GM21381 (cell line): Measurements from ENCODE around the gene SUGCT.
"Not testable (repeated sequence)": the region's sequence is repeated elsewhere in the genome, so short reads cannot be mapped to it uniquely, and the experiment has no call there.

Source experiments
- ATAC-seq: cut with Tn5 transposase; IDR thresholded peaks from one replicate; pipeline ENCODE4 v1.9.1; 2021; ENCODE audit warnings: mild to moderate bottlenecking, moderate library complexity; ENCODE audit not compliant: unreplicated experiment

The SUGCT gene

DNA sequence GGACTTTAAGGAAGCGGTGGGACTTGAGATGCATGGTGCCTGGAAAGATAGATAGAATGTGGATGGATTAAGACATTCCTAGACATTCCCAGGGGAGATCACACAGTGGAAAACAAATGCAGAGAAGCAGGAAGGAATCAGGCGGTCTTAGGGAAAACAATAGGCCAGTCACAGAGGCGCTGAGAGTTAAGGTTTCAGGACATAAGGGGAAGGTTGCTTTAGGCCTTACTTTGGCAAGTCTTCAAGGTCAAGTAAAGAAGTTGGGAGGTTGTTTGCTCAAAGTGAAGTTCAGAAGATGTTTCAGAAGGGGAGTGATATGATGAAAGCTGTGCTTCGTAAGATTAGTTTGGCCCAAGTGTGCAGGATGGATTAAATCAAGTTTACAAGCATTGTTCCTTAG lies 109.4 kb downstream of the SUGCT start:
- no peak for ATAC-seq

DNA sequence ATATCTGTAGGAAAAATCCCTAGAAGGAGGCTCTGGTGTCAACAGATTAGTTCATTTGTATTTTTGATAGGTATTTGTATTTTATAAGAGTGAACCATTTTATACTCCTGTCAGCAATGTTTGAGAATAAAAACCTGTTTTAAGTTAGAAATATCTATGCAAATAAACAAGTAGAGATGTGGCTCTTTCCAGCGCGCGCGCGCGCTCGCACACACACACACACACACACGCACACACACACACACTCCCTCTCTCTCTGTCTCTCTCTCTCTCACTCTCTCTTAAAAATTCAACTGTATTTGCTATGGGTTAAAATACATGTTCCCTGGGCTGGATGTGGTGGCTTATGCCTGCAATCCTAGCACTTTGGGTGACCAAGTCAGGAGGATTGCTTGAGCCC lies 113.9 kb downstream of the SUGCT start:
- ATAC-seq = no peak

DNA sequence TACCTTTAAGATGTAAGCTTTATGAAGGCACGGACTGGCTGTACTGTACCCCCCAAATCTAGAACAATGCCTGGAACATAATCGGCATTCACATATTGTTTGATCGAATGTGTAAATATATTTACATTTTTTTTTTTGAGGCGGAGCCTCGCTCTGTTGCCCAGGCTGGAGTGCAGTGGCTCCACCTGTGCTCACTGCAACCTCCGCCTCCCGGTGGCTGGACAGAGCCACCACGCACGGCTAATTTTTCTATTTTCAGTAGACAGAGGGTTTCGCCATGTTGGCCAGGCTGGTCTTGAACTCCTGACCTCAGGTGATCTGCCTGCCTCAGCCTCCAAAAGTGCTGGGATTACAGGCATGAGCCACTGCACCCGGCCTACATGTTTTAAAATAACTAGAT lies 118.6 kb downstream of the SUGCT start:
- ATAC-seq = not testable (repeated sequence)

DNA sequence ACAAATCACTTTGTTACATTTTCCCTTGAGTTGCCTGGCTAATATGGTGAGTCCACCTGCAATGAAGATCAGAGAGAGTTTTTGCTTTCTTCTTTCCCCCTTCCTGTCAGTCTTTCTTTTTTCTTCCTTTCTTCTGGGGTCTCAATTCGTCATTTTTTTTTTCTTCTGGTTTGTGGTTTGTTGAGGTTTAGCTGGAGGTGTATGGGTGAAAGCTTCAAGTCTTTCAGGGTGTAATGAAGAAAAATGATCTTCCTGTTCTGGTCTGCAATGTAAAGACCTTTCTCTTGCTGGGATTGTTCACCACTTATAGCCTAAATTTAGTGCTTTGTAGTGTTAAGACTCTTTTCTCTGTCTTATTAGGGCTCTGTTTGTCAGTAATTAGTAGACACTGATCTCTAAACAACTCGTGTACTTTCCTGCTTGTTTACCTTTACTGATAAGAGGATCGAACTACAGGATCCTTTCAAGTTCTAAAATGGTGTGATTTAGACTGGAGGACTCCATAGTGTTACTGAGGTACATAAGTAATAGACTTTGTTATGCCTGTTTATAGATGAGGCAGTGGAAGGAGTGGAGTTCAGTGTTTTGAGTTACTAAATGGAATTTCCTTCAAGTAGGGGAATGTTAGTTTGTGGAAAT lies 129.1 kb downstream of the SUGCT start:
- no peak for ATAC-seq

DNA sequence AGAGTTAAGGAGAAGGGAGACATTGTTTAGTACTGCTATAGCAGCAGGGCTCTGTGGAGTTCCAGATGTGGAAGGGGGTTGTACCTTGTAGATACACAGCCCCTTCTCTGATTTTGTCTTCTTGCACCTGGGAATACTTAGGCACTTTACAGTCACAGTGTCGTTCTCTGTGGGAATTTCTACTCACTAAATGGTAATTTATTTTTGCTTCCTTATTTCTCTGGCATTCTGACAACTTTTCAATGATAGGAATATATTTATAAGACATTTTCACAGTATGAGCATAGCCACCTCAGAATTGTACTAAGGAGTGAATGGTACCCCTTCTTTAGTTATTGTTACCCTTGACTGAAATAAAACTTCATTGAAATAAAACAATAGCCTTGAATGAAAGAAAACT lies 132.8 kb downstream of the SUGCT start:
- ATAC-seq = no peak

DNA sequence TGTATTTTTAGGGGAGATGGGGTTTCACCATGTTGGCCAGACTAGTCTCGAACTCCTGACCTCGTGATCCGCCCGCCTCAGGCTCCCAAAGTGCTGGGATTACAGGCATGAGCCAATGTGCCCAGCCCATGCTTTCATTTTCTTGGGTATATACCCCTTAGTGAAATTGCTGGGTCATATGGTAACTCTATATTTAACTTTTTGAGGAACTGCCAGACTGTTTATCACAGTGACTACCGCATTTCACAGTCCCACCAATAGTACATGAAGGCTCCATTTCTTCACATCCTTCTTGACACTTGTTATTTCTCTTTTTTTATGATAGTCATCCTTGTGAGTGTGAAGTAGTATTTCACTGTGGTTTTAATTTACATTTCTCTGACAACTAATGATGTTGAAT lies 134.0 kb downstream of the SUGCT start:
- not testable (repeated sequence) for ATAC-seq

DNA sequence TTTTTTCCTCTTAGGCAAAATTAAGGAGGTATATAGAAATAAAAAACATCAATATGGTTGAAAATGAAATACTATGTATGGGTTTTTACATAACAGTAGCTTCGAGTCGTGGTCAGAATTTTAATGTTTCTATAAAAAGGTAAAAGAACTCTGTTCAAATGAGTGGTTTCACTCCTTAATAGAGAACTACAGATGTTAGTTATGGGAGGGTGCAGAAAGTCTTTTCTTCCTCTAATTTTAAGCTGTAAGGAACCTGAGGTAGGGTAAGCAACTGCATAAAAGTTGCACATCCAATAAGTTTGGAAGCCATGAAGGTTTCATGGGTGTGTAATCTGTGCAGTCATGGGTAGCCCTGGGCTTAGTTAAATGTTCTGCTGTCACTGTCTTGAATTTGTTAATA lies 141.3 kb downstream of the SUGCT start:
- ATAC-seq = no peak

DNA sequence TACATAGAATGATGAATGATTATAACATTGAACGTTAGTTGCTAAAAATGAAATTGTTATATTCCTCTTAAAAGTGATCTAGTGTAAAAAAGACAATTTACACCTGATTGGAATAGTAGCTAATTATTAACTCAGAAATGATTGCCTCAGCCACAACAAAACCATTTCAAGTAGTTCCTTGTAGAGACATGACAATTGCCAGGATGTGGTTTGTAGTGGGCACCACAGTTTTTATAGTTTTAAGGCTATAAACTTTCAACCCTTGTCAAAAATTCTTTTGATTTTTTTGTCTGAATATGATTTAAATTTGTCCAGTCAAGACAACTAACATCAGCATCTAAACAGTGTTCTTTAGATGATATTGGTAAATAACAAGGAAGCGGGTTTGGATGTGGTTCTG lies 145.2 kb downstream of the SUGCT start:
- no peak for ATAC-seq

DNA sequence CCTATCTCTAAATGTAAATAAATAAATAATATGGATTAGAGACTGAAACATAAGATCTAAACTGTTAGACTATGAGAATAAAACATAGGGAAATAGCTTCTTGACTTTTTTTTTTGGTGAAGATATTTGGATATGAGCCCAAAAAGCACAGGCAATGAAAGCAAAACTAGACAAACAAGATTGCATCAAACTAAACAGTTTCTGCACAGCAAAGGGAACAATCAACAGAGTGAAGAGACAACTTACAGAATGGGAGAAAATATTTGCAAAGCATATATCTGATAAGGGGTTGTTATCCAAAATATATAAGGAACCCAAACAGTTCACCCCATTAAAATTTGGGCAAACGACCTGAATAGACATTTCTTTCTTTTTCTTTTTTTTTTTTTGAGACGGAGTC lies 148.1 kb downstream of the SUGCT start:
- ATAC-seq = no peak

DNA sequence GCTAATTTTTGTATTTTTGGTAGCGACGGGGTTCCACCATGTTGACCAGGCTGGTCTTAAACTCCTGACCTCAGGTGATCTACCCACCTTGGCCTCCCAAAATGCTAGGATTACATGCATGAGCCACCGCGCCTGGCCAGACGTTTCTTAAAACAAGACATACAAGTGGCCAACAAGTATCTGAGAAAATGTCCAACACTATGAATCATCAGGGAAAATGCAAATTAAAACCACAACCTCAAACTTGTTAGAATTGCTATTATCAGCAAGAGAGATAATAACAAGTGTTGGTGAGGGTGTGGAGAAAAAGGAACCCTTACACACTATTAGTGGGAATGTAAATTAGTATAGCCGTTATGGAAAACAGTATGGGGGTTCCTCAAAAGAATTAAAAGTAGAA lies 148.6 kb downstream of the SUGCT start:
- ATAC-seq = no peak

DNA sequence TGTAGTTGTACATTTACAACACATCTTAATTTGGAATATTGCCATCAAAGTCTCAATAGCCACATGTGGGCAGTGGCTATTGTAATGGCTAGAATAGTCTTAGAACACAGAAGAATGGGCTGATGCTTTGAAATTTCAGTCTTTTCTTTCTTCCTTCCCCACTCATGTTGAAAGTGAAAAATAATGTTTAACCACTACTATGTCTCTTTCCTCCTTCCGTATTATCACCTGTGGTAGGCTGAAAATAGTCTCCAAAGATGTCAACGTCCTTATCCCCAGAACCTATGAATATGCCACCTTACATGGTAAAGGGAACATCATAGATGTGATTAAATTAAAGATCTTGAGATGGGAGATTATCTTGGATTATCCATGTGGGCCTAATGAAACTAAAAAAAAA lies 154.0 kb downstream of the SUGCT start:
- ATAC-seq = peak; percentile 84

DNA sequence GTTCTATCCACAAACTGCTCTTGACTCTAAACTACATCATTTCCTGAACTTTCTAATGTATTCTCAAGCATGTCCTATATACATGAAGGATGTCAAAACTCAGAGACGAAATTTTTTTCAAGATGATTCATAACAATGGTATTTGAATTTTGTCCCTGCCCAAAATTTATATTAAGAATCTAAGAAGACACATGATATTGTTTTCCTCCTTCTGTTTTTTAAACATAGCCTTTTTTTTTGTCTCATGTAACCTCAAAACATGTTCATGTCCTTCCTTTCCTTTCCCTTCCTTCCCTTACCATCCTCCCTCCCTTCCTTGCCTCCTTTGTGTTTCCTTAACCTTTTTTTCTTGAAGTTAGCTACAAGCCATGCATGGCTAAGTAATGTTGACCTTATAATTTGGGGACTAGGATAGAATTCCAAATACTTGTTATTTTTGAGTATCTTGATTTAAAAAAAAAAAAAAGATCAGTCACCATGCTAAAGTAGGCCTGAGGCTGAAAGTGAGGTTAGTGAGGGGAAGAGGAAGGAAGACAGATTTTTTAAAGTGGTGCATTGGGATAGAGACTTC lies 163.0 kb downstream of the SUGCT start:
- ATAC-seq = no peak

DNA sequence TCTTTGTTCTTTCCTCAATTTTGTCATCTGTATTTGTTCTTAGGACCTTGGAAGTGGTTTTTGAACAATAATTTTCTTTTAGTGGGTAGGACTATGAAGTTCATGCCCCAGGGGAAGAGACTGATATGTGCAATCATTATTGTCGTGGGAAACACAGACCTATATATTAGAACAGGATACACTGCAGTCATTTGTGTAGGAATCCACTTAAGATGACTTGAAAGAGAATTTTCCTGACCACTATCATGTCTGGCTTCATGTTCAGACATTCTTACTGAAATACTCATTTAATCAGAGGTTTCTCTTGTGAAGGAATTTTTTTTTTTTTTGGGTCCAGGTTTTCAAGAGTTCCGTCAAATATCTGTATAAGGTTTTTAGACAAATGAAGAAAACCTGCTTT lies 163.6 kb downstream of the SUGCT start:
- ATAC-seq = no peak

DNA sequence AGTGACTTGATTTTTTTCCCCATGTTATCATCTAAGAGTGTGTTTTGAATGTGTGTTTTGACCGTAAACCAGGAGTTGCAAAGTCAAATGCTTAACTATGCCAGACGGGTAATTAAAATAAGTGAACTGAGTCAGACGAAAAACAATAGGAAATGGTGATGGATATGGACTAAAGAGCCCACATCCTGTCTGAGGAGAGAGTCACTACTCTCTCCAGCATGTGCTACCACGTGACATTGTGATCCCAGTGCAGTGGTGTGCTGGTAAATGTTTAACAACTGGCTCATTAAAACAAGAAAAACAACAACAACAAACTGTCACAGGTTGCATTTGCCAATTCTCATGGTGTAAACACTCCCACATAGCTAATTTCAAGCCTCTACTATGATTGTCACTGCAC lies 164.3 kb downstream of the SUGCT start:
- ATAC-seq = peak; percentile 61

DNA sequence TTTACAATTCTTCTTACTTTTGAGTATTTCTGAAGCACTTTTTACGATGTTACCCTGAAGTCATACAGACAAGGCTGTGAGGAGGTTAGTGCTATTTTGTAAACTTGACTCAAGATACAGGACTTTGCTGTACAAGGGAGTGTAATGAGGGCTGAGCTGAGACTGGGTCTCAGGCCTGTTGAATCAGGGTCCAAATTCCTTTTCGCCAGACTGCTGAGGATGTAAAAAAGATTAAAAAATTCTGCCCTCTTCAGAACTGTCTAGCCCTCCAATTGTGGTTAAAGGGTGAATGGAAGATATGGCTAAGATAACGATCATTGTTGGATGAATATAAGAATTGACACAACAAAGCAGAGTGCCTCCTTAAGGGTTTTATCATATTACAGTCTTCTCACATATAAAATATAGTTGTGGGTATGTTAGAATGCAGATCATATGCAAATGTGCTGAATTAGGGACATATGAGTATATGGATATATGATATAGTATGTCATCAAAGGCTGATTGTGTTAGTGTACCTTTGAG lies 165.4 kb downstream of the SUGCT start:
- no peak for ATAC-seq

DNA sequence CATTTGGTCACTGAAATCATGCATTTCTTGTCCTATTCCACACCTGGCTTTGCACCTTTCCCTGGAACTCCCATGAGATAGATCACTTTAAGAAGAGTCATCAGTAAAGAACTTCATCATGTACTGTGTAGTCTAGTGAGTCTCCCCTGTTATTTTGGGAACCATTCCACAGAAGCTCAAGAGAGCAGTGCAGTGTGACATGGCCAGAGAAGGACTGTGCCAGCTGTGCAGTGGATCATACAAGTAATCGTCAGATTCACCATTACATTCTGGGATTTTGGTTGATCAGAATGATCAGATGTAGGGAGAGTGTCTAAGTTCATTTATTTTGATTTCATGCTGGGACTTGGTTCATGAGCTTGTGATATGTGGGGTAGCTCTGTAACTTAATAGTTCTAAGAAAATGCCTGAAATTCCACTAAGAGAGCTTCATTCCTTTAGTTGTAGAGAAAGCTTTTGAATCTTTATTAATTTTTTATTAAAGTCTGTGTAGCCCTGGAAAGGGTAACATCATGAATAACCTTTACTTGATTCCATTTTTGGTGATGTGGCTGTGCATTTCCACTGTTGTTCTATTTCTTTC lies 166.8 kb downstream of the SUGCT start:
- ATAC-seq = no peak

DNA sequence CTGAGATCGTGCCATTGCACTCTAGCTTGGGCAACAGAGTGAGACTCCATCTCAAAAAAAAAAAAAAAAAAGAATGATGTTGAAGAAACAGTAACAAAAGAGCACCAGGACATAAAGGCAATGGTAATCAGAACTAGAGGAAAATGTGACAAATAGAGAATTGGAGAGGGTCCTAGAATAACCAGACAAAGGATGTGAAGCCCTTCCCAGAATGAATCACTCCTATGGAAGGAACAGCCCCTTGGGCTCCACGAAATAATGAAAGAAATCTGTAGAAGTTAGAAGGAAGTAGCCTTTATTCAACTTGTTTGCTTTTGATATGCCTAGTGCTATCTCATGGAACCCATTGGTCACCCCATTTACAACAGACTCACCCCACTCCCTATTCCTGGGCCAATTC lies 169.2 kb downstream of the SUGCT start:
- no peak for ATAC-seq

DNA sequence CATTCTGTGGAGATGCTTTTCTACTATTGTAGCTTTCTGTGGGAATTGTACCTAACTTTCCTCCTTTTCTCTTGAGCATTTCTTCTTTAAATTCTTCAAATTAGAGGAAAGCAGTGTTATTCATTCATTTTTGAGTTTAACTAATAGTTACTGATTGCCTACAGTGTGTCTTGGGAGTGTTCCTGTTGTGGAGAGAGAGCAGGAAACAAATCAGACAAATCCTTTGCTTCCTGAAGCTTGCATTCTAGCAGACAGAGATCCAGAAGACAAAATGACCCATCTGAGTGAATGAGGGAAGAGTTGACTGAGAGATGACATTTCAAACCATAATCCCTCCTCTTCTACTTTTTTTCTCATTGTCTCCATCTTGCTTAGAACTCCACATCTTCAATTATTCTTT lies 170.4 kb downstream of the SUGCT start:
- ATAC-seq = no peak

DNA sequence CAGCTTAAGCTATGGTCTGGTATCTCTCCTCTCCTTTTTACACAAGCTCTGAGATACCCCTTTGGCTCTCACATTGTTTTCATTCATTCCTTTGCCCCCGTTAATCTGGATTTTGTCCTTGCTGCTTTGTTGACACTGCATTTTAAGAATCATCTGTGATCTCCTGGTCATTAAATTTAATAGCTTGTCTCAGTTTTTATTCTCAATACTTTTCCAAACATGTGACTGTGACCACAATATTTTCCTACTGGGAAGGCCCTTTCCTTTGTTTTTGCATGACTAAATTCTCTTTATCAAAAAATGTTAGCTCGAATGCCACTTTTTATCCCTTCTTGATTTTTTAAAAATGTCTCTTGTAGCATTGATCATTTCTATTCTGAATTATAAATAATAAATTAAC lies 171.2 kb downstream of the SUGCT start:
- ATAC-seq = no peak

DNA sequence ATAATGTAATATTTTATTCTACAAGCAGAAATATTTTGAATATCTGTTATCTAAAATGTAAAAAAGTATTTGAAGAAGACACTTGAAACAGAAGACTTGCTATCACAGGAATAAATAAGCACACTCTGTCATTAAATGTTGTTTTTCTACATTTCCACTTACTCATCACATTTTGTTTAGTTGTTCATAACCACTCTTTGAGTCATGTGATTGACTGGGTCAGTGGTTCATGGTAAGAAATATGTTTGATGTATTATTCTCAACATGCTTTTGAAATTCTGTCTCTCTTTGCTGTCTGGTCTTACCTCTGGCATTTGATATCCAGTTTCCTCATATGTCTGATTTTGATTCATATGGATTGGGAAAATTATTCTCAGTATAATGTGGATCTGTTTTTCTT lies 171.8 kb downstream of the SUGCT start:
- no peak for ATAC-seq

DNA sequence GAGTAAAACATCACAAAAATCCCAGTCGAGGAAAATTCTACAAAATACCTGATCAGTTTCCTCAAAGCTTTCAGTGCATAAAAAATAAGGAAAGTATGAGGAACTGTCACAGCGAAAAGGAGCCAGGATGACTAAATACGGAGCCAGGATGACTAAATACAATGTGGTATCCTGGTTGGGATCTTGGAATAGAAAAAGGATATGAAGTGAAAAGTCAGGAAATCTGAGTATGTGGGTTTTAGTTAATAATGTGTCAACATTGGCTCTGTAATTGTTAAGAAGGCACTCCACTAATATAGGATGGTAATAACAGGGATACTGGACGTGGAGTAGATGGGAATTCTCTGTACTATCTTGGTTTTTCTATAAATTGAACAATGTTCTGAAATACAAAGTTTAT lies 175.5 kb downstream of the SUGCT start:
- ATAC-seq = no peak

DNA sequence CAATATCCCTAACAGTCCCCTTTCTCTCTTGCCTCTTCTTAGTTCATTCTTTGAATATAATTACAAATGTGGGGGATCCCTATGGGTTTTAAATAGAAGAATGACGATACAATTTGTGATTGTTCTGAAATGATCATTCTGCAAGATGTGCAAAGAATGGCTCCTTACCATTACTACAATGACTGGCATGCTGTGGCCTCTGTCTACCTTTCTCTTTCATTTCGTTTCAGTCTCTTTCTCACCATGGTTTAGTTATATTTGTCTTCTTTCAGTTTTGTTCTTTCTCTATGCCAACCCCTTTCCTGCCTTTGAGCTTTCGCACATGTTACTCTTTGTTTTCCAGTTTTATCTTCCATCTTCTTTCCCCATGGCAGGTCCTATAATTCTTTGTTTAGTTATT lies 176.5 kb downstream of the SUGCT start:
- peak; percentile 100 for ATAC-seq

DNA sequence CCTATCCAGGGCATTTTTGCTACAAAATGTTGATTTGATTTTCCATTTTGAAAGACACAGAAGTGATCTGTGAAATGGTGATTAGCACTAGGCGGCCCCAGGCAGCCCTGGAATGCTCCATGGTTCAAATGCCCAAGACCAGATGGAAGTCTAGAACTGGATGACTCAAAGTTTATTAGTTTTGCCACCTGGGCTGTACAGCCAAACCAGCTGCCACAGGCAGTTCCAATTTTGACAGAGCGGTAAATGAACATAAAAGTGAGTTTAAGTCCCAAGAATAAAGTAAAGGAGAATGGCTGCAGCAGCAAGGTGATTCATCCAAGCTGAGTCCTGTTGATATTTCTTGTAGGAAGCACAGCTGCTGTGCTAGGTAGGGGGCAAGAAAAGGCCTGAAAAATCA lies 180.5 kb downstream of the SUGCT start:
- no peak for ATAC-seq
